HL-60/S4 (cell line): ENCODE data around the gene SP2.

Experiments
- in situ Hi-C: fragments of 300-500 bp; cut with MboI; formaldehyde crosslinking; loops from 2 replicates; pipeline ENCODE4 v1.14.3; 2022; ENCODE audit warnings: low sequenced_read_pairs

Gene SP2

GRCh38 chr17:47869114-47869513 is 26.9 kb upstream of the SP2 start:
- in situ Hi-C loops, result no loop called here

GRCh38 chr17:47870056-47870455 is 26.0 kb upstream of the SP2 start:
- in situ Hi-C loops, result no loop called here

GRCh38 chr17:47871048-47871447 is 25.0 kb upstream of the SP2 start:
- in situ Hi-C loops, result no loop called here

GRCh38 chr17:47872019-47872650 is 23.9 kb upstream of the SP2 start:
- in situ Hi-C loops, result no loop called here

GRCh38 chr17:47872651-47873161 is 23.3 kb upstream of the SP2 start:
- in situ Hi-C loops, result no loop called here

- in situ Hi-C loops, result no loop called here
These were observed 22.6 kb upstream of the SP2 start for GRCh38 chr17:47873200-47874090.

- in situ Hi-C loops, result no loop called here
These were observed 20.7 kb upstream of the SP2 start for GRCh38 chr17:47875011-47875985.

- in situ Hi-C loops, result no loop called here
These were observed 18.5 kb upstream of the SP2 start for GRCh38 chr17:47877368-47878034.

- in situ Hi-C loops, result no loop called here
These were observed 17.6 kb upstream of the SP2 start for GRCh38 chr17:47878203-47879027.

GRCh38 chr17:47879028-47879585 is 16.9 kb upstream of the SP2 start:
- in situ Hi-C loops, result no loop called here

- in situ Hi-C loops, result no loop called here
These were observed 16.1 kb upstream of the SP2 start for GRCh38 chr17:47879776-47880454.

- in situ Hi-C loops, result no loop called here
These were observed 13.8 kb upstream of the SP2 start for GRCh38 chr17:47882247-47882646.

GRCh38 chr17:47882695-47883588 is 13.1 kb upstream of the SP2 start:
- in situ Hi-C loops, result no loop called here

- in situ Hi-C loops, result no loop called here
These were observed 12.2 kb upstream of the SP2 start for GRCh38 chr17:47883589-47884426.

- in situ Hi-C loops, result no loop called here
These were observed 11.7 kb upstream of the SP2 start for GRCh38 chr17:47884427-47884740.

- in situ Hi-C loops, result no loop called here
These were observed 10.9 kb upstream of the SP2 start for GRCh38 chr17:47884905-47885730.
